Stimulated activated CD4-positive, alpha-beta T cell treated with anti-CD3 and anti-CD28 coated beads, TNF-alpha, amount 100 ng/mL, for 1 hour (primary cell): ENCODE measurements around the gene ENOX2.

Experiments used
- DNase-seq, 3 donors: peaks; one replicate each; pipeline ENCODE4 v3.0.0-alpha.2; 2020; ENCODE audit warnings: low read depth in 3 of 3, low spot score in 1 of 3

Gene ENOX2

GRCh38 chrX:130636277-130636676 is 266.7 kb downstream of the ENOX2 start:
- DNase-seq, result no peak

- DNase-seq, result no peak
These were observed 272.0 kb downstream of the ENOX2 start for GRCh38 chrX:130631011-130631410.

GRCh38 chrX:130628516-130628915 is 274.5 kb downstream of the ENOX2 start:
- no peak for DNase-seq

GRCh38 chrX:130626521-130626920 is 276.5 kb downstream of the ENOX2 start:
- DNase-seq, result no peak

- no peak for DNase-seq
These were observed 277.6 kb downstream of the ENOX2 start for GRCh38 chrX:130625386-130625785.

GRCh38 chrX:130623518-130623917 is 279.5 kb downstream of the ENOX2 start:
- DNase-seq, result no peak

- no peak for DNase-seq
These were observed 287.1 kb downstream of the ENOX2 start for GRCh38 chrX:130615941-130616340.

GRCh38 chrX:130607431-130607830 is 295.6 kb downstream of the ENOX2 start:
- DNase-seq, result no peak

GRCh38 chrX:130606425-130606824 is 296.6 kb downstream of the ENOX2 start:
- DNase-seq, result no peak

GRCh38 chrX:130604882-130605281 is 298.1 kb downstream of the ENOX2 start:
- DNase-seq, result no peak

- DNase-seq, result no peak
These were observed 308.5 kb downstream of the ENOX2 start for GRCh38 chrX:130594453-130594916.

- DNase-seq, result no peak
These were observed 309.1 kb downstream of the ENOX2 start for GRCh38 chrX:130593911-130594310.

- no peak for DNase-seq
These were observed 310.8 kb downstream of the ENOX2 start for GRCh38 chrX:130592204-130592603.

- no peak for DNase-seq
These were observed 324.1 kb downstream of the ENOX2 start for GRCh38 chrX:130578906-130579305.

GRCh38 chrX:130577431-130577830 is 325.6 kb downstream of the ENOX2 start:
- no peak for DNase-seq

- DNase-seq, result no peak
These were observed 327.1 kb downstream of the ENOX2 start for GRCh38 chrX:130575831-130576389.
